OCI-LY1 (cell line): ENCODE results near the gene ZNF200.

Experiments
- H2AFZ ChIP-seq: fragments of 200-600 bp; sonication (generic), shearing (Covaris generic); 2 replicates; pipeline ENCODE4 v1.6.0; 2014; ENCODE audit warnings: antibody characterized with exemption, mild to moderate bottlenecking, low read length
- H3F3A ChIP-seq: fragments of 200-600 bp; sonication (generic), shearing (Covaris generic); 2 replicates; pipeline ENCODE4 v1.6.0; 2014; ENCODE audit warnings: mild to moderate bottlenecking, antibody characterized with exemption, low read length, moderate library complexity; ENCODE audit not compliant: insufficient read depth
- H3K27ac ChIP-seq: fragments of 200-600 bp; sonication (generic); 2 replicates; pipeline ENCODE4 v1.5.1; 2014; ENCODE audit warnings: low read length, mixed run types, mild to moderate bottlenecking, low read depth; ENCODE audit not compliant: poor library complexity, severe bottlenecking
- H3K27me3 ChIP-seq: fragments of 200-600 bp; sonication (generic); 2 replicates; pipeline ENCODE4 v1.6.0; 2014; ENCODE audit warnings: antibody characterized with exemption, mild to moderate bottlenecking, low read length, moderate library complexity; ENCODE audit not compliant: insufficient read depth
- H3K36me3 ChIP-seq: fragments of 200-600 bp; sonication (generic); 2 replicates; pipeline ENCODE4 v1.6.1; 2014; ENCODE audit warnings: mild to moderate bottlenecking, antibody characterized with exemption, low read length, moderate library complexity, mixed read lengths; ENCODE audit not compliant: insufficient read depth
- H3K4me1 ChIP-seq: fragments of 200-600 bp; sonication (generic); 2 replicates; pipeline ENCODE4 v1.5.1; 2014; ENCODE audit warnings: mild to moderate bottlenecking, low read length, moderate library complexity; ENCODE audit not compliant: insufficient read depth, severe bottlenecking
- H3K4me2 ChIP-seq: fragments of 200-600 bp; sonication (generic), shearing (Covaris generic); 2 replicates; pipeline ENCODE4 v1.6.1; 2014; ENCODE audit warnings: low read length
- H3K4me3 ChIP-seq: fragments of 200-600 bp; sonication (generic); 2 replicates; pipeline ENCODE4 v1.5.1; 2014; ENCODE audit warnings: low read length, low read depth, mild to moderate bottlenecking, mixed read lengths; ENCODE audit not compliant: poor library complexity, severe bottlenecking
- H3K79me2 ChIP-seq: fragments of 200-600 bp; shearing (Covaris generic); 2 replicates; pipeline ENCODE4 v1.6.1; 2016; ENCODE audit warnings: mixed run types, low read length, mixed read lengths; ENCODE audit not compliant: insufficient read depth
- H3K9ac ChIP-seq: fragments of 200-600 bp; sonication (generic), shearing (Covaris generic); 2 replicates; pipeline ENCODE4 v1.6.1; 2014; ENCODE audit warnings: mild to moderate bottlenecking, low read length, mixed read lengths
- H3K9me2 ChIP-seq: fragments of 200-600 bp; sonication (generic), shearing (Covaris generic); 2 replicates; pipeline ENCODE4 v1.6.1; 2014; ENCODE audit warnings: low read depth, mild to moderate bottlenecking, low read length, mixed read lengths
- H3K9me3 ChIP-seq: fragments of 200-600 bp; shearing (Covaris generic); 2 replicates; pipeline ENCODE4 v1.6.1; 2014; ENCODE audit warnings: low read length, mixed read lengths
- H4K20me1 ChIP-seq: fragments of 200-600 bp; sonication (generic), shearing (Covaris generic); 2 replicates; pipeline ENCODE4 v1.6.0; 2016; ENCODE audit warnings: mild to moderate bottlenecking, low read length; ENCODE audit not compliant: insufficient read depth
- CTCF ChIP-seq: fragments of 200-600 bp; sonication (generic), shearing (Covaris generic); IDR thresholded peaks from 2 replicates; pipeline ENCODE4 v1.5.1; 2017; ENCODE audit warnings: mild to moderate bottlenecking, antibody characterized with exemption, low read length, moderate library complexity, mixed read lengths
- EZH2 ChIP-seq: fragments of 200-600 bp; sonication (generic), shearing (Covaris generic); IDR thresholded peaks from 2 replicates; pipeline ENCODE4 v1.8.0; 2017; ENCODE audit warnings: borderline replicate concordance, mixed run types, mild to moderate bottlenecking, antibody characterized with exemption, low read length, moderate library complexity, mixed read lengths

The ZNF200 gene

DNA sequence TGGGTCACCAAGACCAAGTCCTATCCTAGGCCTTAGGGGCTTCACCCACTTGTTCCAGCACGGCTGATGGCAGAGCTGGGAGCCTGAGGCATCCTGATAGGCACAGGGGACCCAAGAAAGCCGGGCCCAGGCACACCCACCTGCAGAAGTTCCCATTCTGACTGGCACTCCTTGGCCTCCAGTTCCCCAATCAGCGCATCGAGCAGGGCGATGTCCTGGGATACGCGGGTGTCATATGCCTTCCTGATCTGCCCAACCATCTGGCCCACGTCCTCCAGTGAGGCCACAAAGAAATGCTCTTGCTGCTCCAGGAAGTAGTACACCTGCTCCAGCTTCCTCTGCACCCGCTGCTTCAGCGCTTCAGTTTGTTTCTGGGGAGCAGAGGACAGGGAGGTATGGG is 11.9 kb upstream of the ZNF200 start:
- no peaks in the 10 kb centered on the region; the same call in 1 of the 2 replicates for H3K27me3 ChIP-seq
- H3F3A ChIP-seq, result no peaks in the 10 kb centered on the region
- no peaks in the 10 kb centered on the region for H3K36me3 ChIP-seq
- H4K20me1 ChIP-seq, result no peaks in the 10 kb centered on the region
- no peak overlapping the region for H3K4me3 ChIP-seq
- no peak overlapping the region for H3K27ac ChIP-seq
- H3K4me1 ChIP-seq, result no peaks in the 10 kb centered on the region
- TF ChIP-seq CTCF (no peak), EZH2 (no peak)
- no peak overlapping the region for H2AFZ ChIP-seq
- no peaks in the 10 kb centered on the region for H3K79me2 ChIP-seq
- H3K9ac ChIP-seq, result no peak overlapping the region
- no peaks in the 10 kb centered on the region for H3K9me3 ChIP-seq
- no peaks in the 10 kb centered on the region for H3K9me2 ChIP-seq
- H3K4me2 ChIP-seq, result no peak overlapping the region

- Histone ChIP-seq H3K9ac (no peak overlapping the region), H3K4me1 (no peaks in the 10 kb centered on the region), H3K27ac (no peak overlapping the region), H3K9me2 (no peaks in the 10 kb centered on the region), H3K27me3 (no peaks in the 10 kb centered on the region; the same call in 1 of the 2 replicates), H3K4me3 (no peak overlapping the region), H2AFZ (no peak overlapping the region), H4K20me1 (no peaks in the 10 kb centered on the region), H3K4me2 (no peak overlapping the region), H3K36me3 (no peaks in the 10 kb centered on the region), H3K9me3 (no peaks in the 10 kb centered on the region), H3K79me2 (no peaks in the 10 kb centered on the region), H3F3A (no peaks in the 10 kb centered on the region)
- TF ChIP-seq CTCF (no peak), EZH2 (no peak)
Observed at GRCh38 chr16:3246002-3246401, 11.0 kb upstream of the ZNF200 start.

- Histone ChIP-seq H2AFZ (no peak overlapping the region), H3K79me2 (no peaks in the 10 kb centered on the region), H3F3A (no peaks in the 10 kb centered on the region), H3K9me3 (no peaks in the 10 kb centered on the region), H3K4me1 (no peaks in the 10 kb centered on the region), H4K20me1 (no peaks in the 10 kb centered on the region), H3K9me2 (no peaks in the 10 kb centered on the region), H3K4me2 (no peak overlapping the region), H3K4me3 (no peak overlapping the region), H3K36me3 (no peaks in the 10 kb centered on the region), H3K27me3 (no peaks in the 10 kb centered on the region; the same call in 1 of the 2 replicates), H3K9ac (no peak overlapping the region), H3K27ac (no peak overlapping the region)
- no peak for TF ChIP-seq EZH2
- no peak for TF ChIP-seq CTCF
Observed at GRCh38 chr16:3243882-3244281, 8.9 kb upstream of the ZNF200 start.
